Measurements from ENCODE around the gene CCDC27.

Gene CCDC27

DNA sequence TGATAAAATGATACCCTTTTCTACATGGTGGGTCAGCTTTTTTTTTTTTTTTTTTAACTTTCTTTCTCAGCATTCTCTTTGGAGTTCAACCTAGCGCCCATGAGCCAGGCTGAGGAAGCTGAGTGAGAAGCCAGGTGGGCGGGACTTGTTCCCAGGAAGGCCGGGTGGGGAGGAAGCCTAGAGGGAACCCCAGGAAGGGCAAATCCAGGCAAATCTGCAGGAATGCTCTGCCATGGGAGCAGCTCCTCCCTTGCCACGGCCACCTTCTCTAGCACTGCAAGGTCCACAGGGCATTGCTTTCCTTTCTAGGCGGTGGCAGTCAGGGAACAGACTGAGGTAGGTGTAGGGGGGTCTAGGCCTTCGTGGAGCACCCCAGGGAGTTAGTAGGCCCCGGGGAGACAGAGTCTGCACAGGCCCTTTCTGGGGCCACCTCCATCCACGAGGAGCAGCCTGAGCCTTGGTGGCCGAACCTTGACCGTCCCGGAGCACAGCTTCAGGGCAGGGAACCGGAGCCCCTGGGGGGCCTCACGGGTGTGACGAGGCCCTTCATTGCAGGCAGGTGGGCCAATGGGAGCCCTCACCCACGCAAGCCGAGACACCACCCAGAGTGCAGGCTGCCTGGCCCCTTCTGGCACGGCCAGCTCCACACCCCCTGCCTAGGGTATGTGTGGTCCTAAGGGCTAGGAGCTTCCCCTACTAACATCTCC lies 18.2 kb upstream of the CCDC27 start:
- no peak overlapping the region for H3K4me3 Mint-ChIP-seq
- H3K9me3 Mint-ChIP-seq, result no peaks in the 10 kb centered on the region
- no peaks in the 10 kb centered on the region for H3K27me3 Mint-ChIP-seq (ENCODE audit: low read depth)
- H3K4me1 Mint-ChIP-seq, result peaks cover 14% of the 10 kb centered on the region
- H3K36me3 Mint-ChIP-seq (ENCODE audit: low read depth), result peaks cover 5% of the 10 kb centered on the region
- H3K27ac Mint-ChIP-seq, result no peak overlapping the region
- TF ChIP-seq, protein P1, sequence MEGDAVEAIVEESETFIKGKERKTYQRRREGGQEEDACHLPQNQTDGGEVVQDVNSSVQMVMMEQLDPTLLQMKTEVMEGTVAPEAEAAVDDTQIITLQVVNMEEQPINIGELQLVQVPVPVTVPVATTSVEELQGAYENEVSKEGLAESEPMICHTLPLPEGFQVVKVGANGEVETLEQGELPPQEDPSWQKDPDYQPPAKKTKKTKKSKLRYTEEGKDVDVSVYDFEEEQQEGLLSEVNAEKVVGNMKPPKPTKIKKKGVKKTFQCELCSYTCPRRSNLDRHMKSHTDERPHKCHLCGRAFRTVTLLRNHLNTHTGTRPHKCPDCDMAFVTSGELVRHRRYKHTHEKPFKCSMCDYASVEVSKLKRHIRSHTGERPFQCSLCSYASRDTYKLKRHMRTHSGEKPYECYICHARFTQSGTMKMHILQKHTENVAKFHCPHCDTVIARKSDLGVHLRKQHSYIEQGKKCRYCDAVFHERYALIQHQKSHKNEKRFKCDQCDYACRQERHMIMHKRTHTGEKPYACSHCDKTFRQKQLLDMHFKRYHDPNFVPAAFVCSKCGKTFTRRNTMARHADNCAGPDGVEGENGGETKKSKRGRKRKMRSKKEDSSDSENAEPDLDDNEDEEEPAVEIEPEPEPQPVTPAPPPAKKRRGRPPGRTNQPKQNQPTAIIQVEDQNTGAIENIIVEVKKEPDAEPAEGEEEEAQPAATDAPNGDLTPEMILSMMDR (IDR thresholded peaks at IDR 0.05; ENCODE audit: unreplicated experiment in 3 of 3), result no peak

- Mint-ChIP-seq H3K27me3 (ENCODE audit: low read depth) (no peaks in the 10 kb centered on the region), H3K4me3 (no peak overlapping the region)
- TF ChIP-seq, protein P1 (IDR thresholded peaks at IDR 0.05; ENCODE audit: unreplicated experiment in 3 of 3), result no peak
Measured at GRCh38 chr1:3734602-3735001, 17.6 kb upstream of the CCDC27 start.

DNA sequence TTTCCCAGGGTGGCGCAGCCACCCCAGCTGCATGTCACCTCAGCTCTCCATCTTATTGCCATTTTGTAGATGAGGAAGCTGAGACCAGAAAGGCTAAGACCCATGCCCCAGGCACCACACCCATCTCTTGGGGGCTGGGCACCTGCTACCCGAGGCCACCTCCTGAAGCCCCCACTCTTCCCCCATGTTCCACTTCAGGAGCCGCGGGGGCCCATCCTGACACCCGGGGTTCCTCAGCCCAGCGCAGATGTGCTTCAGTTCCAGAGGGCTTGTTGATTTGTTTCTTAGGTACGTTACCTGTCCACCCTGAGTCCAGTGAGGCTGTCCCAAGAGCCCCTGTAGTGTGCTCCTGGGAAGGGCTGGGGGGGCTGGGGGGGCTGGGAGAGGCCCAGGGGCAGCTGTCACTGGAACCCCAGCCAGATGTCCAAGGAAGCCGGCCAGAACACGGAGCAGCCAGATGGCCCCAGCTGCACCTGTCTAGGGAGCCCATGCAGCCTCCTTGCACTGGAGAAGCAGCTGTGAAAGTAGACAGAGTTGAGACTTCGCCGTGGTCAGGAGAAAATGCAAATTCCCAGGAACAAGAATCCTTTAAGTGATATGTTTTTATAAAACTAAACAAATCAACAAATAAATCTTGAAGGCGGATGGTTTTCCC lies 17.1 kb upstream of the CCDC27 start:
- Mint-ChIP-seq H3K36me3 (ENCODE audit: low read depth) (peaks cover 5% of the 10 kb centered on the region), H3K9me3 (no peaks in the 10 kb centered on the region), H3K4me3 (no peak overlapping the region), H3K27me3 (ENCODE audit: low read depth) (no peaks in the 10 kb centered on the region), H3K4me1 (peaks cover 14% of the 10 kb centered on the region), H3K27ac (no peak overlapping the region)
- TF ChIP-seq, protein P1 (IDR thresholded peaks at IDR 0.05; ENCODE audit: unreplicated experiment in 3 of 3), result no peak

More at GRCh38 chr1:3734602-3735001, 17.6 kb upstream of the CCDC27 start:
- H3K4me1 Mint-ChIP-seq, result peaks cover 14% of the 10 kb centered on the region
- H3K36me3 Mint-ChIP-seq (ENCODE audit: low read depth), result peaks cover 5% of the 10 kb centered on the region
- no peak overlapping the region for H3K27ac Mint-ChIP-seq
- no peaks in the 10 kb centered on the region for H3K9me3 Mint-ChIP-seq

DNA sequence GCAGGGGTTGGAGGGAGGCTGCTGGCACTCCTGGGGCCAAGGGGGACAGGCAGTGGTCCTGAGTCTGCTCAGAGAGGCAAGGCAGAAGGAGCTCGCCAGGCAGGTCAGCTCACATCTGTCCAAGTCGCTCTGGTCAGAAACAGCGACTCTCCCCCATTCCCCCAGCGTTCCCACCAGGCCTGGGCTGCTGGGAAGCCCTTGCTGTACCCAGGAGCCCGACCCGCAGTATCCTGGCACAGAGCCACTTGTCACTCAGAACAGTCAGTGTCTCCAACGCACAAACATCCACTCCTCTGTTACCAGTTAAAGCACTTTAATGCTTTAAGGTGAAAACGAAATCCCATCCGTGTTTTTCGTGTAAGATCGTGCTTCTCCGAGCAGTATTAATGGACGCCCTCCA lies 16.6 kb upstream of the CCDC27 start:
- H3K4me3 Mint-ChIP-seq, result no peak overlapping the region

GRCh38 chr1:3736131-3736561 lies 16.1 kb upstream of the CCDC27 start:
- H3K4me1 Mint-ChIP-seq, result peaks cover 14% of the 10 kb centered on the region
- H3K4me3 Mint-ChIP-seq, result no peak overlapping the region
- no peaks in the 10 kb centered on the region for H3K27me3 Mint-ChIP-seq (ENCODE audit: low read depth)
- H3K9me3 Mint-ChIP-seq, result no peaks in the 10 kb centered on the region
- peaks cover 5% of the 10 kb centered on the region for H3K36me3 Mint-ChIP-seq (ENCODE audit: low read depth)
- H3K27ac Mint-ChIP-seq, result peak overlapping the region in 1 of 3 experiments; percentile 30
- TF ChIP-seq, protein P1 (IDR thresholded peaks at IDR 0.05; ENCODE audit: unreplicated experiment in 3 of 3), result no peak

More for the DNA sequence above, 16.6 kb upstream of the CCDC27 start:
- Mint-ChIP-seq H3K36me3 (ENCODE audit: low read depth) (peaks cover 5% of the 10 kb centered on the region), H3K9me3 (no peaks in the 10 kb centered on the region), H3K27me3 (ENCODE audit: low read depth) (no peaks in the 10 kb centered on the region), H3K4me1 (peaks cover 14% of the 10 kb centered on the region), H3K27ac (peak overlapping the region in 1 of 3 experiments; percentile 30)
- TF ChIP-seq, protein P1 (IDR thresholded peaks at IDR 0.05; ENCODE audit: unreplicated experiment in 3 of 3), result no peak
